K562 (cell line): Measurements from ENCODE around the gene TBC1D12. TPM values are rescaled to one million over a fixed set of nuclear protein-coding genes. Genes with fewer than 3 reads are reported as not detected.
"Not testable (repeated sequence)": the region's sequence is repeated elsewhere in the genome, so short reads cannot be mapped to it uniquely, and the experiment has no call there.

Source experiments
- ATAC-seq: fragments of 200-7000 bp; cut with Tn5 transposase; 3 replicates; pipeline ENCODE4 v1.9.1; 2020; ENCODE audit warnings: moderate library complexity
- BruUV-seq: library from RNA; stranded (reverse); fragments of 400-500 nt; replicated peaks from 2 replicates; lab custom pipeline; 2021; lab: Mats Ljungman, UMichigan
- CTCF ChIA-PET: fragments of 300-600 bp; formaldehyde crosslinking; extraction: SDS; loops from one replicate; lab custom pipeline; 2021; ENCODE audit warnings: low intra/inter-chr PET ratio; lab: Yijun Ruan, JAX
- POLR2A ChIA-PET: fragments of 300-600, 350-650 bp; sonication (Branson Sonifier 250); formaldehyde crosslinking; extraction: SDS; loops from one replicate; lab custom pipeline; 2021; ENCODE audit warnings: antibody characterized with exemption, inconsistent platforms; lab: Yijun Ruan, JAX
- DNase-seq, 4 experiments: peaks; one replicate each; pipeline versions ENCODE4 v3.0.0 to v3.0.0-alpha.2; 2011 to 2018; ENCODE audit warnings: low spot score in 3 of 4, mixed read lengths in 3 of 4; ENCODE audit errors: extremely low read depth in 1 of 4
- FAIRE-seq: peaks from 2 replicates; lab custom pipeline; 2011; peaks lifted over from hg19 to GRCh38; lab: Jason Lieb, UNC
- H2AFZ ChIP-seq: 2 replicates; pipeline ENCODE4 v1.6.0; 2011; ENCODE audit warnings: low read depth, low read length, control low read depth, inconsistent platforms
- H3K27ac ChIP-seq: fragments of 200-600 bp; 3 replicates; pipeline ENCODE4 v1.8.0; 2011; ENCODE audit warnings: low read depth, mild to moderate bottlenecking, control low read depth, inconsistent platforms, low read length, moderate library complexity, mixed read lengths; ENCODE audit errors: extremely low read depth
- H3K27me3 ChIP-seq, 2 experiments: fragments of 300-600 bp in 1 of 2; 2 replicates in 1 of 2; 3 replicates in 1 of 2; pipeline versions ENCODE4 v1.6.0 to v1.8.0; 2011; ENCODE audit warnings: inconsistent platforms in 2 of 2, low read length in 2 of 2, mild to moderate bottlenecking in 1 of 2, mixed read lengths in 1 of 2, moderate library complexity in 1 of 2; ENCODE audit not compliant: control insufficient read depth in 2 of 2, insufficient read depth in 2 of 2
- H3K36me3 ChIP-seq: fragments of 300-600 bp; 3 replicates; pipeline ENCODE4 v1.8.0; 2011; ENCODE audit warnings: mild to moderate bottlenecking, low read length, inconsistent platforms; ENCODE audit not compliant: control insufficient read depth, insufficient read depth
- H3K4me1 ChIP-seq, 2 experiments: fragments of 200-600 bp in 1 of 2; replicated peaks in 1 of 2; 2 replicates in 1 of 2; 3 replicates in 1 of 2; pipeline versions ENCODE4 v1.5.1 to v1.8.0; 2011; ENCODE audit warnings: inconsistent platforms in 2 of 2, low read length in 2 of 2, mild to moderate bottlenecking in 1 of 2, mixed read lengths in 1 of 2, moderate library complexity in 1 of 2; ENCODE audit not compliant: control insufficient read depth in 2 of 2, insufficient read depth in 2 of 2
- H3K4me2 ChIP-seq: 2 replicates; pipeline ENCODE4 v1.6.1; 2011; ENCODE audit warnings: low read length, control low read depth, inconsistent platforms, mixed read lengths; ENCODE audit not compliant: insufficient read depth
- H3K4me3 ChIP-seq: fragments of 200-600 bp; sonication (generic), shearing (Covaris generic); 2 replicates; pipeline ENCODE4 v1.5.1; 2016; ENCODE audit warnings: control low read depth, inconsistent platforms
- H3K79me2 ChIP-seq: fragments of 200-600 bp; 3 replicates; pipeline ENCODE4 v1.8.0; 2011; ENCODE audit warnings: low read length, inconsistent platforms; ENCODE audit not compliant: control insufficient read depth, insufficient read depth
- H3K9ac ChIP-seq, 2 experiments: 2 replicates each; pipeline versions ENCODE4 v1.6.0 to v1.6.1; 2011; ENCODE audit warnings: low read depth in 2 of 2, low read length in 2 of 2, control low read depth in 1 of 2, inconsistent platforms in 1 of 2, mild to moderate bottlenecking in 1 of 2, mixed read lengths in 1 of 2; ENCODE audit not compliant: insufficient read depth in 1 of 2
- H3K9me1 ChIP-seq: one replicate; pipeline ENCODE4 v1.6.0; 2011; ENCODE audit warnings: inconsistent platforms, mild to moderate bottlenecking, low read length, moderate library complexity; ENCODE audit not compliant: control insufficient read depth, insufficient read depth
- H3K9me3 ChIP-seq: replicated peaks from 2 replicates; pipeline ENCODE4 v1.5.1; 2011; ENCODE audit warnings: low read depth, low read length, inconsistent platforms; ENCODE audit not compliant: control insufficient read depth, insufficient read depth
- H4K20me1 ChIP-seq: replicated peaks from 2 replicates; pipeline ENCODE4 v1.6.1; 2011; ENCODE audit warnings: low read length, inconsistent platforms, mixed read lengths; ENCODE audit not compliant: control insufficient read depth, insufficient read depth
- CEBPG ChIP-seq, 3 experiments: fragments of 200-800 bp in 1 of 3; sonication (Bioruptor generic) in 1 of 3; sonication (generic) in 1 of 3; formaldehyde crosslinking in 1 of 3; IDR thresholded peaks in 2 of 3; conservative IDR thresholded peaks in 1 of 3; 2 replicates each; pipeline versions ENCODE4 v1.6.1 to v1.8.0; 2016 to 2022; ENCODE audit warnings: missing compliant biosample characterization in 2 of 3, missing genetic modification characterization in 2 of 3, mild to moderate bottlenecking in 1 of 3, missing genetic modification reagents in 1 of 3
- HBP1 ChIP-seq: fragments of 450-650 bp; formaldehyde crosslinking; IDR thresholded peaks from 2 replicates; pipeline ENCODE4 v1.4.0; 2022; ENCODE audit warnings: missing genetic modification characterization
- MCM5 ChIP-seq: fragments of 450-650 bp; IDR thresholded peaks from 2 replicates; pipeline ENCODE4 v1.6.1; 2016; ENCODE audit warnings: low read depth
- POLR2AphosphoS5 ChIP-seq: IDR thresholded peaks from 2 replicates; pipeline ENCODE4 v1.6.1; 2011; ENCODE audit warnings: mild to moderate bottlenecking, low read depth, low read length, moderate library complexity; ENCODE audit not compliant: control insufficient read depth, insufficient read depth
- SMARCA5 ChIP-seq: fragments of 450-650 bp; IDR thresholded peaks from 2 replicates; pipeline ENCODE4 v1.6.1; 2016
- XRCC3 ChIP-seq: fragments of 450-650 bp; IDR thresholded peaks from 2 replicates; pipeline ENCODE4 v1.6.1; 2017; ENCODE audit warnings: mild to moderate bottlenecking, moderate library complexity
- ZNF165 ChIP-seq: fragments of 250-450 bp; sonication (Bioruptor Pico); IDR thresholded peaks from 2 replicates; pipeline ENCODE4 v1.4.0; 2020; ENCODE audit warnings: borderline replicate concordance
- ZNF197 ChIP-seq: fragments of 200-800 bp; sonication (Bioruptor generic); IDR thresholded peaks from 2 replicates; pipeline ENCODE4 v1.6.1; 2016; ENCODE audit warnings: low read depth, missing genetic modification characterization, missing compliant biosample characterization
- ZNF395 ChIP-seq: fragments of 200-800 bp; sonication (Bioruptor generic); IDR thresholded peaks from 2 replicates; pipeline ENCODE4 v1.6.1; 2017; ENCODE audit warnings: missing genetic modification characterization, missing compliant biosample characterization
- ZNF639 ChIP-seq, 2 experiments: fragments of 200-800 bp in 1 of 2; sonication (Bioruptor generic) in 1 of 2; sonication (generic) in 1 of 2; formaldehyde crosslinking in 1 of 2; IDR thresholded peaks in 1 of 2; conservative IDR thresholded peaks in 1 of 2; 2 replicates each; pipeline versions ENCODE4 v1.5.0 to v1.6.1; 2016 to 2020; ENCODE audit warnings: missing compliant biosample characterization in 1 of 2, missing genetic modification characterization in 1 of 2, missing genetic modification reagents in 1 of 2
- WGBS: fragments of 100-300 bp; shearing (Covaris generic); methylation state at CpG from one replicate; pipeline ENCODE4 v1.1.6; 2016; ENCODE audit warnings: low coverage, mixed read lengths; ENCODE audit not compliant: insufficient coverage; ENCODE audit errors: missing lambda C conversion rate; 5-methylcytosine and 5-hydroxymethylcytosine counted together
- in situ Hi-C: fragments of 300-500 bp; cut with MboI; formaldehyde crosslinking; loops from 4 replicates; pipeline ENCODE4 v1.15.0; 2018; ENCODE audit warnings: inconsistent platforms, mixed read lengths
- intact Hi-C: fragments of 100-400 bp; cut with micrococcal nuclease; formaldehyde crosslinking; loops from 2 replicates; pipeline ENCODE4 v1.14.2; 2022
- polyA plus RNA-seq, 8 experiments: library from polyadenylated mRNA; depleted of rRNA in 4 of 8; stranded (reverse) in 5 of 8; unstranded in 3 of 8; fragments of >200 nt; fragmentation: Nextera tagmentation in 2 of 8; fragmentation: Illumina TruSeq in 1 of 8; extraction: Ambion mirVana in 2 of 8; extraction: Trizol in 1 of 8; gene quantifications; 2 replicates each; pipeline versions ENCODE4 v1.2.1 to v1.2.3, GENCODE V29; 2011 to 2014; ENCODE audit warnings: inconsistent platforms in 1 of 8, missing spikeins in 1 of 8
- total RNA-seq, 7 experiments: library from RNA; depleted of rRNA in 6 of 7; stranded (reverse); fragments of >200 nt in 6 of 7; fragmentation: Illumina TruSeq in 2 of 7; extraction: Trizol in 2 of 7; gene quantifications; 2 replicates each; pipeline versions ENCODE4 v1.2.1 to v1.2.3, GENCODE V29; 2011 to 2021; ENCODE audit warnings: low replicate concordance in 1 of 7

TBC1D12 gene
- total and polyA plus RNA-seq, 9 of the 15 experiments (the other 6 are each of a cell fraction or from before 2014, with no cell fraction given), result 2.1 to 6.7 (median 3.9) TPM

- ATAC-seq, H3K4me1 ChIP-seq, H4K20me1 ChIP-seq, H2AFZ ChIP-seq, in situ Hi-C loops, BruUV-seq, POLR2A ChIA-PET, H3K9me1 ChIP-seq, H3K9me3 ChIP-seq, H3K4me3 ChIP-seq, H3K27ac ChIP-seq, CTCF ChIA-PET, H3K27me3 ChIP-seq, intact Hi-C loops, FAIRE-seq, H3K4me2 ChIP-seq, H3K9ac ChIP-seq, H3K79me2 ChIP-seq, DNase-seq: not testable (repeated sequence)
- 90% methylated on average over 2 of the region's 13 CpGs for WGBS
- peaks cover 60% of the 10 kb centered on the region; the same call in 2 of the 3 replicates for H3K36me3 ChIP-seq
Observed at GRCh38 chr10:94567714-94568307, 165.5 kb downstream of the TBC1D12 start.

GRCh38 chr10:94571081-94571480 lies 168.7 kb downstream of the TBC1D12 start:
- no peaks in the 10 kb centered on the region for H3K79me2 ChIP-seq
- H4K20me1 ChIP-seq, result no peaks in the 10 kb centered on the region
- H3K27ac ChIP-seq, result no peak overlapping the region
- no peak overlapping the region for H3K4me3 ChIP-seq
- ChIA-PET POLR2A (no interaction called here), CTCF (no interaction called here)
- in situ Hi-C loops (no loop called here), intact Hi-C loops (no loop called here)
- H3K27me3 ChIP-seq, result no peaks in the 10 kb centered on the region
- H3K36me3 ChIP-seq, result peaks cover 56% of the 10 kb centered on the region; the same call in 2 of the 3 replicates
- H2AFZ ChIP-seq, result no peak overlapping the region
- no peaks in the 10 kb centered on the region for H3K4me1 ChIP-seq
- no peak overlapping the region for H3K4me2 ChIP-seq
- FAIRE-seq, result no peak
- BruUV-seq, result no TSS peak
- no peaks in the 10 kb centered on the region for H3K9me1 ChIP-seq
- no peak overlapping the region for H3K9ac ChIP-seq
- ATAC-seq, result no peak
- no peak for DNase-seq
- no peaks in the 10 kb centered on the region for H3K9me3 ChIP-seq
- TF ChIP-seq ZNF639 (CRISPR knock-in tag; conservative IDR thresholded peaks at IDR 0.05 in 1 of 2, IDR thresholded peaks at IDR 0.05 in 1 of 2) (no peak), SMARCA5 (no peak), XRCC3 (no peak), HBP1 (CRISPR knock-in tag) (no peak), ZNF395 (CRISPR knock-in tag) (no peak), ZNF197 (CRISPR knock-in tag) (no peak), ZNF165 (CRISPR knock-in tag) (no peak), POLR2AphosphoS5 (no peak), MCM5 (no peak), CEBPG (CRISPR knock-in tag; IDR thresholded peaks at IDR 0.05) (no peak), CEBPG (tag; conservative IDR thresholded peaks at IDR 0.05 in 1 of 2, IDR thresholded peaks at IDR 0.05 in 1 of 2) (no peak)
